Mesendoderm (in vitro differentiated cells): ENCODE measurements around the gene HNRNPCL1. TPM values are rescaled to one million over a fixed set of nuclear protein-coding genes. Genes with fewer than 3 reads are reported as not detected.
"Not testable (repeated sequence)": the region's sequence is repeated elsewhere in the genome, so short reads cannot be mapped to it uniquely, and the experiment has no call there.

Source experiments
- DNase-seq: peaks from one replicate; pipeline ENCODE4 v3.0.0; 2013
- H2AK5ac ChIP-seq: 2 replicates; pipeline ENCODE4 v1.6.1; 2013; ENCODE audit warnings: low read length, inconsistent platforms
- H2BK120ac ChIP-seq: 2 replicates; pipeline ENCODE4 v1.6.1; 2013; ENCODE audit warnings: low read depth, mild to moderate bottlenecking, low read length, moderate library complexity, mixed read lengths
- H2BK15ac ChIP-seq: replicated peaks from 2 replicates; pipeline ENCODE4 v1.6.1; 2013; ENCODE audit warnings: low read depth, mild to moderate bottlenecking, moderate library complexity
- H2BK5ac ChIP-seq: 2 replicates; pipeline ENCODE4 v1.6.1; 2013; ENCODE audit warnings: low read length, inconsistent platforms
- H3K18ac ChIP-seq: 2 replicates; pipeline ENCODE4 v1.6.1; 2013; ENCODE audit warnings: mild to moderate bottlenecking, low read length, mixed read lengths
- H3K23ac ChIP-seq: one replicate; pipeline ENCODE4 v1.6.1; 2013; ENCODE audit warnings: low read length
- H3K27ac ChIP-seq: 2 replicates; pipeline ENCODE4 v1.5.1; 2013; ENCODE audit warnings: low read depth, mild to moderate bottlenecking, inconsistent platforms, low read length, moderate library complexity
- H3K27me3 ChIP-seq: 2 replicates; pipeline ENCODE4 v1.6.1; 2013; ENCODE audit warnings: low read length, control low read depth, mild to moderate bottlenecking, inconsistent platforms; ENCODE audit not compliant: insufficient read depth, poor library complexity
- H3K36me3 ChIP-seq: 2 replicates; pipeline ENCODE4 v1.6.1; 2013; ENCODE audit warnings: low read length, inconsistent platforms; ENCODE audit not compliant: control insufficient read depth, insufficient read depth
- H3K4ac ChIP-seq: one replicate; pipeline ENCODE4 v1.6.1; 2013; ENCODE audit warnings: low read depth, mild to moderate bottlenecking, low read length, moderate library complexity
- H3K4me1 ChIP-seq: 2 replicates; pipeline ENCODE4 v1.6.1; 2013; ENCODE audit warnings: low read depth, low read length, inconsistent platforms; ENCODE audit not compliant: control insufficient read depth
- H3K4me2 ChIP-seq: 2 replicates; pipeline ENCODE4 v1.6.1; 2013; ENCODE audit warnings: low read length
- H3K4me3 ChIP-seq: 2 replicates; pipeline ENCODE4 v1.5.1; 2013; ENCODE audit warnings: mild to moderate bottlenecking, low read length
- H3K56ac ChIP-seq: one replicate; pipeline ENCODE4 v1.6.1; 2013; ENCODE audit warnings: low read length
- H3K79me1 ChIP-seq: 2 replicates; pipeline ENCODE4 v1.6.1; 2013; ENCODE audit warnings: low read length, inconsistent platforms
- H3K79me2 ChIP-seq: 2 replicates; pipeline ENCODE4 v1.6.1; 2013; ENCODE audit warnings: mild to moderate bottlenecking, low read length; ENCODE audit not compliant: control insufficient read depth, insufficient read depth
- H3K9ac ChIP-seq: 2 replicates; pipeline ENCODE4 v1.6.1; 2013; ENCODE audit warnings: low read length, inconsistent platforms
- H4K5ac ChIP-seq: one replicate; pipeline ENCODE4 v1.6.1; 2013; ENCODE audit warnings: low read length
- H4K8ac ChIP-seq: one replicate; pipeline ENCODE4 v1.6.1; 2013; ENCODE audit warnings: low read depth, mild to moderate bottlenecking, control low read depth, low read length, moderate library complexity
- WGBS: extraction: QIAGEN DNeasy Blood & Tissue Kit; methylation state at CpG from one replicate; pipeline ENCODE4 v1.1.7; 2013; ENCODE audit warnings: low lambda C conversion rate, missing lambda C conversion rate; ENCODE audit not compliant: insufficient coverage; ENCODE audit errors: extremely low coverage; 5-methylcytosine and 5-hydroxymethylcytosine counted together
- polyA plus RNA-seq, 2 experiments: library from polyadenylated mRNA; stranded (reverse); fragments of 200-250 nt; gene quantifications; one replicate each; pipeline ENCODE4 v1.2.3, GENCODE V29; 2013

Gene HNRNPCL1
- polyA plus RNA-seq (2013, experiment 1 of 2) = not detected
- not detected for polyA plus RNA-seq (2013, experiment 2 of 2)

DNA sequence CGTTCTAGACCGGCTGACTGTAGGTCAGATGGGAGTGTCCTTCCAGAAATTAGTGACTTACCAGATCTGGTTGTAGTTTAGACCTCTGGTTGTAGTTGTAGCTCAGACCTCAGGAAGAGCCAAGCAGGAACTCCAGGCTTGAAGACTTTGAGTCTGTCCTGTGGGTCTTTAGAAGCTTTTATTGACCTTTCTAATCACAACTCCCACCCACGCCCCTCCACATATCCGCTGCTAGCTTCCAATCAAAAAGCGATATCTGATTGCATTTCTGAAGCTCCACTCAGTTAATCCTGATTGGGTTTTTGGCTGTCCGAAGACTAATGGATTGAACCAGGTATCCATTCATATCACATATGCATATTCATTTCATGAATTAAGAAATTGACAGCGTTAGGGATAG is at the start of gene HNRNPCL1:
TSS of gene HNRNPCL1 (minus strand) at position 101 of the 400 bp plus-strand sequence. CDS start 431 bp downstream, outside the sequence.
- H3K36me3 ChIP-seq, H2AK5ac ChIP-seq, H2BK15ac ChIP-seq, H3K9ac ChIP-seq, H3K27me3 ChIP-seq, H3K27ac ChIP-seq, H2BK5ac ChIP-seq, H3K4ac ChIP-seq, H4K5ac ChIP-seq, H3K4me2 ChIP-seq, H3K4me3 ChIP-seq, H2BK120ac ChIP-seq, DNase-seq, H3K18ac ChIP-seq, H3K23ac ChIP-seq, H3K4me1 ChIP-seq, H3K56ac ChIP-seq, H3K79me1 ChIP-seq, H3K79me2 ChIP-seq, H4K8ac ChIP-seq: not testable (repeated sequence)
- no CpG with 5 or more reads among the region's 7 CpGs for WGBS

DNA sequence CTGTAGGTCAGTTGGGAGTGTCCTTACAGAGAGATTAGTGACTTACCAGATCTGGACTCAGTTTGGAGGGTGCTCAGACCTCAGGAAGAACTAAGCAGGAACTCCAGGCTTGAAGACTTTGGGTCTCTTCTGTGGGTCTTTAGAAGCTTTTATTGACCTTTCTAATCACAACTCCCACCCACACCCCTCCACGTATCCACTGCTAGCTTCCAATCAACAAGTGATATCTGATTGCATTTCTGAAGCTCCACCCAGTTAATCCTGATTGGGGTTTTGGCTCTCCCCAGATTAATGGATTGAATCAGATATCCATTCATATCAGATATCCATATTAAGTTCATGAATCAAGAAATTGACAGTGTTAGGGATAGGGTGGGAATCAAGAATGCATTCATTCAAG is 49.6 kb upstream of the HNRNPCL1 start, which contains the start of gene PRAMEF10:
TSS of gene PRAMEF10 (minus strand) at position 101 of the 400 bp plus-strand sequence. CDS start 2,423 bp downstream, outside the sequence.
- not testable (repeated sequence) for H3K79me2 ChIP-seq, H3K79me1 ChIP-seq, H3K4me1 ChIP-seq, H3K27ac ChIP-seq, H2AK5ac ChIP-seq, H2BK120ac ChIP-seq, H4K8ac ChIP-seq, DNase-seq, H4K5ac ChIP-seq, H3K4me3 ChIP-seq, H3K27me3 ChIP-seq, H3K4me2 ChIP-seq, H3K18ac ChIP-seq, H2BK15ac ChIP-seq, H3K36me3 ChIP-seq, H3K9ac ChIP-seq, H3K56ac ChIP-seq, H3K4ac ChIP-seq, H3K23ac ChIP-seq, H2BK5ac ChIP-seq
- WGBS = no CpG with 5 or more reads among the region's 1 CpG

DNA sequence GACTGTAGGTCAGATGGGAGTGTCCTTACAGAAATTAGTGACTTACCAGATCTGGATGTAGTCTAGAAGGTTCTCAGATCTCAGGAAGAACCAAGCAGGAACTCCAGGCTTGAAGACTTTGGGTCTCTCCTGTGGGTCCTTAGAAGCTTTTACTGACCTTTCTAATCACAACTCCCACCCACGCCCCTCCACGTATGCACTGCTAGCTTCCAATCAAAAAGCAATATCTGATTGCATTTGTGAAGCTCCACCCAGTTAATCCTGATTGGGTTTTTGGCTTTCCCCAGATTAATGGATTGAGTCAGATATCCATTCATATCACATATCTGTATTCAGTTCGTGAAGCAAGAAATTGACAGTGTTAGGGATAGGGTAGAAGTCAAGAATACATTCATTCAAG is 37.6 kb upstream of the HNRNPCL1 start, which contains the start of gene PRAMEF4:
TSS of gene PRAMEF4 (minus strand) at position 101 of the 400 bp plus-strand sequence. CDS start 2,807 bp downstream, outside the sequence.
- H2BK5ac ChIP-seq, H3K4me1 ChIP-seq, H3K23ac ChIP-seq, H2AK5ac ChIP-seq, H3K27ac ChIP-seq, DNase-seq, H3K4ac ChIP-seq, H2BK120ac ChIP-seq, H4K8ac ChIP-seq, H3K79me2 ChIP-seq, H3K56ac ChIP-seq, H3K9ac ChIP-seq, H3K18ac ChIP-seq, H3K36me3 ChIP-seq, H4K5ac ChIP-seq, H3K4me2 ChIP-seq, H3K27me3 ChIP-seq, H3K79me1 ChIP-seq, H3K4me3 ChIP-seq, H2BK15ac ChIP-seq: not testable (repeated sequence)
- WGBS = no CpG with 5 or more reads among the region's 3 CpGs

DNA sequence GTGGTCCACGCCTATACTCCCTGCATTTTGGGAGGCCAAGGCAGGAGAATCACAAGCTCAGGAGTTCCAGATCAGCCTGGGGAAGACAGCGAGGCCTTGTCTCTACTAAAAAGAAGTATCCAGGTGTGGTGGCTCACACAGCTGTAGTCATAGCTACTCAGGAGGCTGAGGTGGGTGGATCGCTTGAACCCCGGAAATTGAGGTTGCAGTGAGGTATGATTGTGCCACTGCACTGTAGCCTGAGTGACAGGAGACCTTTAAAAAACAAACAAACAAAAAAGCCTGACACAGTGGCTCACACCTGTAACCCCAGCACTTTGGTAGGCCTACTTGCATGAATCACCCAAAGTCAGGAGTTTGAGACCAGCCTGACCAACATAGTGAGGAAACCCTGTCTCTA is 29.9 kb upstream of the HNRNPCL1 start:
- not testable (repeated sequence) for H3K4ac ChIP-seq, H3K36me3 ChIP-seq, H3K27ac ChIP-seq, H4K8ac ChIP-seq, H3K27me3 ChIP-seq, H2BK5ac ChIP-seq, H3K4me2 ChIP-seq, H2BK15ac ChIP-seq, DNase-seq, H3K79me2 ChIP-seq, H2AK5ac ChIP-seq, H3K9ac ChIP-seq, H4K5ac ChIP-seq, H3K23ac ChIP-seq, H3K4me1 ChIP-seq, H3K79me1 ChIP-seq, H2BK120ac ChIP-seq, H3K56ac ChIP-seq, H3K18ac ChIP-seq, H3K4me3 ChIP-seq
- no CpG with 5 or more reads among the region's 4 CpGs for WGBS

DNA sequence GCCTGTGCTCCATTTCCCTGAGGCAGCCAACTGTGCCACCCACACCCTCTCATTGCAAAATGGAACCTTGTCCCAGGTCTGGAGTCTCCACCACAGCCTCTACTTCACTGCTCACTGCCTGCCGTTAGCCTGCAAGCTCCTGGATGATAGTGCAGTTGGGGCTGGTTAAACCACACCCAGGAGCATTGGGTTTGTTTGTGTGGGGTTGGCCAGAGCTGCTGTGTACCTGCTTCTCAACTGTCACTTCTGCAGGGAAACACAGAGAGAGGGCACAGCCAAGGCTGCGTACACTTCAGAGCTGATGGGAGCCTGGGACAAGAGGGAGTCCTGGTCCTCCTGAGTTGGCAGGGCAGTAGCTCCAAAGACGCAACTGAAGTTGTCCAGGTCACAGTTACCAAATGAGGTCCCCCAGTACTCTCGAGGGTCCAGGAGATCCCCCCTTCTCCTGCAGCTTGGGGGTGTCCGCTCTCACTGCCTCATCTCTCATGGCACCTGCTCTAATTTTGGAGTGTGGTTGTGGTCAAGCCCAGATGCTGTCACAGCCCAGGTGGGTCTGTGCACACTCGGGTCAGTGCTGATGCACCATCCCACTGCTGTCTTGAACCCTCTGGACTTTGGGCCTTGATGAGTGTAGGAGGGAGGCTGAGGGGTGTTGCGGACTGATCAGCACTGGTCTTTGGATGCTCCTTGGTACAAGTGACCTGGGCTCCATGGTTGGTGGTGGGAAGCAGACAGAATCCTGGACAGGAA is 14.8 kb upstream of the HNRNPCL1 start:
- not testable (repeated sequence) for H3K4ac ChIP-seq, H3K18ac ChIP-seq, H3K4me1 ChIP-seq, H3K79me1 ChIP-seq, H2BK120ac ChIP-seq, DNase-seq, H3K4me3 ChIP-seq, H3K23ac ChIP-seq, H4K5ac ChIP-seq, H3K27ac ChIP-seq, H3K9ac ChIP-seq, H3K79me2 ChIP-seq, H3K56ac ChIP-seq, H2BK5ac ChIP-seq, H4K8ac ChIP-seq, H3K27me3 ChIP-seq, H2AK5ac ChIP-seq, H3K36me3 ChIP-seq, H3K4me2 ChIP-seq, H2BK15ac ChIP-seq
- no CpG with 5 or more reads among the region's 7 CpGs for WGBS
